ENCODE results near the gene SLC24A4.

SLC24A4 gene

GRCh38 chr14:92323011-92323915, at the start of gene SLC24A4:
SLC24A4 (plus strand) TSS chr14:92323165; CDS start chr14:92323831, 666 bp downstream.
- TF ChIP-seq CTCF (IDR thresholded peaks at IDR 0.05; ENCODE audit: low read depth, low read length) = no peak
- DNase-seq (ENCODE audit: low read depth in 2 of 2) = peak in 1 of 2 donors; percentile 9
- H3K4me3 ChIP-seq (replicated peaks in 1 of 2; ENCODE audit: low read depth in 2 of 2, low read length in 2 of 2) = no peak within 1 kb of the TSS

GRCh38 chr14:92273166-92273565, 49.8 kb upstream of the SLC24A4 start:
- no peak for TF ChIP-seq CTCF (IDR thresholded peaks at IDR 0.05; ENCODE audit: low read depth, low read length)
- no peak overlapping the region for H3K4me3 ChIP-seq (replicated peaks in 1 of 2; ENCODE audit: low read depth in 2 of 2, low read length in 2 of 2)
- no peak for DNase-seq (ENCODE audit: low read depth in 2 of 2)

- TF ChIP-seq CTCF (IDR thresholded peaks at IDR 0.05; ENCODE audit: low read depth, low read length) = no peak
- no peak for DNase-seq (ENCODE audit: low read depth in 2 of 2)
- H3K4me3 ChIP-seq (replicated peaks in 1 of 2; ENCODE audit: low read depth in 2 of 2, low read length in 2 of 2) = no peak overlapping the region
These were observed 48.9 kb upstream of the SLC24A4 start for GRCh38 chr14:92274055-92274454.

- TF ChIP-seq CTCF (IDR thresholded peaks at IDR 0.05; ENCODE audit: low read depth, low read length) = no peak
- DNase-seq (ENCODE audit: low read depth in 2 of 2) = no peak
- no peak overlapping the region for H3K4me3 ChIP-seq (replicated peaks in 1 of 2; ENCODE audit: low read depth in 2 of 2, low read length in 2 of 2)
These were observed 46.9 kb upstream of the SLC24A4 start for GRCh38 chr14:92276074-92276473.

GRCh38 chr14:92277031-92277430, 45.9 kb upstream of the SLC24A4 start:
- H3K4me3 ChIP-seq (replicated peaks in 1 of 2; ENCODE audit: low read depth in 2 of 2, low read length in 2 of 2) = no peak overlapping the region
- peak in 1 of 2 donors; percentile 3 for DNase-seq (ENCODE audit: low read depth in 2 of 2)
- no peak for TF ChIP-seq CTCF (IDR thresholded peaks at IDR 0.05; ENCODE audit: low read depth, low read length)

GRCh38 chr14:92280554-92281262, 42.3 kb upstream of the SLC24A4 start:
- no peak overlapping the region for H3K4me3 ChIP-seq (replicated peaks in 1 of 2; ENCODE audit: low read depth in 2 of 2, low read length in 2 of 2)
- no peak for TF ChIP-seq CTCF (IDR thresholded peaks at IDR 0.05; ENCODE audit: low read depth, low read length)
- DNase-seq (ENCODE audit: low read depth in 2 of 2) = no peak
